ENCODE measurements around the gene TIMP3.

DNA sequence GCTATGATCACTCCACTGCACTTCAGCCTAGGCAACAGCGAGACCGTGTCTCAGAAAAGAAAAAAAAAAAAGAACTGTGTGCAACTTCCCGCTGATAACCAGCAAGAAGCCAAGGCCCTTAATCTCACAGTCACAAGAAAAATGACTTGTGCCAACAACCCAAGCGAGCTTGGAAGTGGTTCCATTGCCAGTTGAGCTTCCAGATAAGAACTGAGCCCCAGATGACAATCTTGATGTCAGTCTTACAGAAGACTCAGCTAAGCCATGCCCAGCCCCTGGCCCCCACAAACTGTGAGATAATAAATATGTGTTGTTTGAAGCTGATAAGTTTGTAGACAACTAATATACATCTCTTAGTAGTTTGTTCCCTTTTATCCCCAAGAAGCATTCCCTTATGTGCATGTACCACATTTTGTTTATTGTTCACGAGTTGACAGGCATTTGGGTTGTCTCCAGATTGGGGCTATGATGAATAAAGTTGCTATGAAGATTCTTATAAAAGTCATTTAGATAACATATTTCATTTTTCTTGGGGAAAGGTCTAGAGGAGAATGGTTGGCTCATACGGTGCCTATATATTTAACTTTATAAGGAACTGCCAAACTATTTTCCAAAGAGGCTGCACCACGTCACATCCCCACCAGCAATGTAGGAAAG lies 85.9 kb downstream of the TIMP3 start:
- TF ChIP-seq GLI2 (tag by site-specific recombination; IDR thresholded peaks at IDR 0.05; ENCODE audit: borderline replicate concordance, low read depth), result no peak
- TF ChIP-seq, protein P1, sequence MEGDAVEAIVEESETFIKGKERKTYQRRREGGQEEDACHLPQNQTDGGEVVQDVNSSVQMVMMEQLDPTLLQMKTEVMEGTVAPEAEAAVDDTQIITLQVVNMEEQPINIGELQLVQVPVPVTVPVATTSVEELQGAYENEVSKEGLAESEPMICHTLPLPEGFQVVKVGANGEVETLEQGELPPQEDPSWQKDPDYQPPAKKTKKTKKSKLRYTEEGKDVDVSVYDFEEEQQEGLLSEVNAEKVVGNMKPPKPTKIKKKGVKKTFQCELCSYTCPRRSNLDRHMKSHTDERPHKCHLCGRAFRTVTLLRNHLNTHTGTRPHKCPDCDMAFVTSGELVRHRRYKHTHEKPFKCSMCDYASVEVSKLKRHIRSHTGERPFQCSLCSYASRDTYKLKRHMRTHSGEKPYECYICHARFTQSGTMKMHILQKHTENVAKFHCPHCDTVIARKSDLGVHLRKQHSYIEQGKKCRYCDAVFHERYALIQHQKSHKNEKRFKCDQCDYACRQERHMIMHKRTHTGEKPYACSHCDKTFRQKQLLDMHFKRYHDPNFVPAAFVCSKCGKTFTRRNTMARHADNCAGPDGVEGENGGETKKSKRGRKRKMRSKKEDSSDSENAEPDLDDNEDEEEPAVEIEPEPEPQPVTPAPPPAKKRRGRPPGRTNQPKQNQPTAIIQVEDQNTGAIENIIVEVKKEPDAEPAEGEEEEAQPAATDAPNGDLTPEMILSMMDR (tag by site-specific recombination; IDR thresholded peaks at IDR 0.05), result no peak
- TF ChIP-seq ZNF366 (tag by site-specific recombination; conservative IDR thresholded peaks at IDR 0.05), result no peak
- no peak for TF ChIP-seq PRDM1 (tag by site-specific recombination; IDR thresholded peaks at IDR 0.05)
- no peak for TF ChIP-seq ZNF138 (tag by site-specific recombination; IDR thresholded peaks at IDR 0.05; ENCODE audit: borderline replicate concordance)
- no peak for TF ChIP-seq ZNF19 (tag by site-specific recombination; IDR thresholded peaks at IDR 0.05; ENCODE audit: low read depth)
- TF ChIP-seq, protein P2, sequence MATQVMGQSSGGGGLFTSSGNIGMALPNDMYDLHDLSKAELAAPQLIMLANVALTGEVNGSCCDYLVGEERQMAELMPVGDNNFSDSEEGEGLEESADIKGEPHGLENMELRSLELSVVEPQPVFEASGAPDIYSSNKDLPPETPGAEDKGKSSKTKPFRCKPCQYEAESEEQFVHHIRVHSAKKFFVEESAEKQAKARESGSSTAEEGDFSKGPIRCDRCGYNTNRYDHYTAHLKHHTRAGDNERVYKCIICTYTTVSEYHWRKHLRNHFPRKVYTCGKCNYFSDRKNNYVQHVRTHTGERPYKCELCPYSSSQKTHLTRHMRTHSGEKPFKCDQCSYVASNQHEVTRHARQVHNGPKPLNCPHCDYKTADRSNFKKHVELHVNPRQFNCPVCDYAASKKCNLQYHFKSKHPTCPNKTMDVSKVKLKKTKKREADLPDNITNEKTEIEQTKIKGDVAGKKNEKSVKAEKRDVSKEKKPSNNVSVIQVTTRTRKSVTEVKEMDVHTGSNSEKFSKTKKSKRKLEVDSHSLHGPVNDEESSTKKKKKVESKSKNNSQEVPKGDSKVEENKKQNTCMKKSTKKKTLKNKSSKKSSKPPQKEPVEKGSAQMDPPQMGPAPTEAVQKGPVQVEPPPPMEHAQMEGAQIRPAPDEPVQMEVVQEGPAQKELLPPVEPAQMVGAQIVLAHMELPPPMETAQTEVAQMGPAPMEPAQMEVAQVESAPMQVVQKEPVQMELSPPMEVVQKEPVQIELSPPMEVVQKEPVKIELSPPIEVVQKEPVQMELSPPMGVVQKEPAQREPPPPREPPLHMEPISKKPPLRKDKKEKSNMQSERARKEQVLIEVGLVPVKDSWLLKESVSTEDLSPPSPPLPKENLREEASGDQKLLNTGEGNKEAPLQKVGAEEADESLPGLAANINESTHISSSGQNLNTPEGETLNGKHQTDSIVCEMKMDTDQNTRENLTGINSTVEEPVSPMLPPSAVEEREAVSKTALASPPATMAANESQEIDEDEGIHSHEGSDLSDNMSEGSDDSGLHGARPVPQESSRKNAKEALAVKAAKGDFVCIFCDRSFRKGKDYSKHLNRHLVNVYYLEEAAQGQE (tag by site-specific recombination; IDR thresholded peaks at IDR 0.05), result no peak
- TF ChIP-seq, protein P3, sequence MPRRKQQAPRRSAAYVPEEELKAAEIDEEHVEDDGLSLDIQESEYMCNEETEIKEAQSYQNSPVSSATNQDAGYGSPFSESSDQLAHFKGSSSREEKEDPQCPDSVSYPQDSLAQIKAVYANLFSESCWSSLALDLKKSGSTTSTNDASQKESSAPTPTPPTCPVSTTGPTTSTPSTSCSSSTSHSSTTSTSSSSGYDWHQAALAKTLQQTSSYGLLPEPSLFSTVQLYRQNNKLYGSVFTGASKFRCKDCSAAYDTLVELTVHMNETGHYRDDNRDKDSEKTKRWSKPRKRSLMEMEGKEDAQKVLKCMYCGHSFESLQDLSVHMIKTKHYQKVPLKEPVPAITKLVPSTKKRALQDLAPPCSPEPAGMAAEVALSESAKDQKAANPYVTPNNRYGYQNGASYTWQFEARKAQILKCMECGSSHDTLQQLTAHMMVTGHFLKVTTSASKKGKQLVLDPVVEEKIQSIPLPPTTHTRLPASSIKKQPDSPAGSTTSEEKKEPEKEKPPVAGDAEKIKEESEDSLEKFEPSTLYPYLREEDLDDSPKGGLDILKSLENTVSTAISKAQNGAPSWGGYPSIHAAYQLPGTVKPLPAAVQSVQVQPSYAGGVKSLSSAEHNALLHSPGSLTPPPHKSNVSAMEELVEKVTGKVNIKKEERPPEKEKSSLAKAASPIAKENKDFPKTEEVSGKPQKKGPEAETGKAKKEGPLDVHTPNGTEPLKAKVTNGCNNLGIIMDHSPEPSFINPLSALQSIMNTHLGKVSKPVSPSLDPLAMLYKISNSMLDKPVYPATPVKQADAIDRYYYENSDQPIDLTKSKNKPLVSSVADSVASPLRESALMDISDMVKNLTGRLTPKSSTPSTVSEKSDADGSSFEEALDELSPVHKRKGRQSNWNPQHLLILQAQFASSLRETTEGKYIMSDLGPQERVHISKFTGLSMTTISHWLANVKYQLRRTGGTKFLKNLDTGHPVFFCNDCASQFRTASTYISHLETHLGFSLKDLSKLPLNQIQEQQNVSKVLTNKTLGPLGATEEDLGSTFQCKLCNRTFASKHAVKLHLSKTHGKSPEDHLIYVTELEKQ (tag by site-specific recombination; IDR thresholded peaks at IDR 0.05; ENCODE audit: borderline replicate concordance), result no peak

All from HEK293 (cell line).